GM12873 (cell line): ENCODE data around the gene ZRANB1.

Experiments used
- TF ChIP-seq, protein P1 (sequence below): IDR thresholded peaks from 2 replicates; pipeline ENCODE4 v1.5.1; 2012; ENCODE audit warnings: low read depth, mild to moderate bottlenecking, moderate library complexity, low read length, control low read depth; ENCODE audit not compliant: insufficient read depth; ENCODE audit errors: missing control alignments

Gene ZRANB1

GRCh38 chr10:125003901-125004467 lies 62.1 kb downstream of the ZRANB1 start:
- TF ChIP-seq, protein P1, sequence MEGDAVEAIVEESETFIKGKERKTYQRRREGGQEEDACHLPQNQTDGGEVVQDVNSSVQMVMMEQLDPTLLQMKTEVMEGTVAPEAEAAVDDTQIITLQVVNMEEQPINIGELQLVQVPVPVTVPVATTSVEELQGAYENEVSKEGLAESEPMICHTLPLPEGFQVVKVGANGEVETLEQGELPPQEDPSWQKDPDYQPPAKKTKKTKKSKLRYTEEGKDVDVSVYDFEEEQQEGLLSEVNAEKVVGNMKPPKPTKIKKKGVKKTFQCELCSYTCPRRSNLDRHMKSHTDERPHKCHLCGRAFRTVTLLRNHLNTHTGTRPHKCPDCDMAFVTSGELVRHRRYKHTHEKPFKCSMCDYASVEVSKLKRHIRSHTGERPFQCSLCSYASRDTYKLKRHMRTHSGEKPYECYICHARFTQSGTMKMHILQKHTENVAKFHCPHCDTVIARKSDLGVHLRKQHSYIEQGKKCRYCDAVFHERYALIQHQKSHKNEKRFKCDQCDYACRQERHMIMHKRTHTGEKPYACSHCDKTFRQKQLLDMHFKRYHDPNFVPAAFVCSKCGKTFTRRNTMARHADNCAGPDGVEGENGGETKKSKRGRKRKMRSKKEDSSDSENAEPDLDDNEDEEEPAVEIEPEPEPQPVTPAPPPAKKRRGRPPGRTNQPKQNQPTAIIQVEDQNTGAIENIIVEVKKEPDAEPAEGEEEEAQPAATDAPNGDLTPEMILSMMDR, result no peak

- TF ChIP-seq, protein P1, result no peak
Observed at GRCh38 chr10:125004571-125005311, 62.8 kb downstream of the ZRANB1 start.

DNA sequence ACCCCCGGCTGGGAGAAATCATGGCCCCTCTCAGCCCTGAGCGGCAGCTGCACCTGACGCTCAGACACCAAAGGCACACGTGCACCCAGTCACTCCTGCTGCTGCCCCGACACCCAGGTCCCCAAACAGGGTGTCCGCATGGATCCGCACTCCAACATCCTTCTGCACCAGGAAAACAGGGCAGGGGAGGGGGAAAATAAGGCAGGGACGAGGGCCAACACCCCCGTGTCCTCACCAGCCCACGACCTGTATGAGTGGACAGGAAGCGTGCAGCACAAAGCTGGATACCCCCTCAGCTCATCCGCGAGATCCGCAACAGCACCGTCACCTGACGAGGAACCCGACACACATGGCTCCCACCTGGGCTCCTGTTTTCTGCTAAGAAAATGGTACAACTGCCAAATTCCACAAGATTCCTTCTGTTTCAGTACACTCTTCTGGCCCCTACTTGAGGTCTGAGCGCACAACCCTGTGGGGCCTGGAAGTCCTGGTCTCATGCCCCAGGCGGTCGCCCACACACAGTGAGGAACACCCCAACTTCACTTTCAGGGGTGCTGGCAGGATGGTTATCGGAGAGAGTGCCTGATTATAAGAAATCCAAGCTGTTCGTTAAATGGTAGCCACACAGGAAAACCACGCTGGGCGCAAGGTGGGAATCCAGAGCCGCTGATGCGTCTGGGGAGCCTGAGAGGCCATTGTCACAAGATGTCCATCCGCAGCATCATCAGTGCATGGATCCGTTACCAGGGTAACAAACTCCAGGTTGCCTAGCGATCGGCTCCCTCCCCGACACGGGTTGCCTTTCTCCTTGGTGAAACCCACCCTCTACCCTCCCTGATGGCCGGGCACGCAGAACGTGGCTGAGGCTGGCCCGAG lies 63.6 kb downstream of the ZRANB1 start:
- TF ChIP-seq, protein P1, result no peak

DNA sequence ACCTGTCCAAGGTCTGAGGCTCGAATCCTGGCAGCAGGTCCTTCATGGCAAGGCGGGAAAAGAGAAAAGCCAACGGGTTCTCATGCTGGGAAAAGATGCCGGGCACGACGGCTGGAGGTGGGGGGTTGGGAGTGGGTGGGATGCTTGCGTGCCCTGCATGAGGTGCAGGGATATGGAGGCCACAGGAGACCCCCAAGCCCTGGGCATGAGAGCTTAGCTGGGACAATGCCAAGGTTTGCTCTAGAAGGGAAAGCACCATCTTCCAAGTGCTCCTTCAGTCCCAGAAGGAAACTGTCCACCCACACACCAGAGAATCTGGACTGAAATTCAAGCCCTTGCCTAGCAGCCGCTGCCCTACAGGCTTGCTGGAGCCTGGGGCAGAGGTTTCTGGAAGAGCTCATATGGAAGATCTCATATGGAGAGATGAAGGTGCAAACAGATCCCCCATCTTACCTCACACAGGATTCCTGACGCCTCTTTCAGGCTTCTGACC lies 64.3 kb downstream of the ZRANB1 start:
- TF ChIP-seq, protein P1, result no peak

DNA sequence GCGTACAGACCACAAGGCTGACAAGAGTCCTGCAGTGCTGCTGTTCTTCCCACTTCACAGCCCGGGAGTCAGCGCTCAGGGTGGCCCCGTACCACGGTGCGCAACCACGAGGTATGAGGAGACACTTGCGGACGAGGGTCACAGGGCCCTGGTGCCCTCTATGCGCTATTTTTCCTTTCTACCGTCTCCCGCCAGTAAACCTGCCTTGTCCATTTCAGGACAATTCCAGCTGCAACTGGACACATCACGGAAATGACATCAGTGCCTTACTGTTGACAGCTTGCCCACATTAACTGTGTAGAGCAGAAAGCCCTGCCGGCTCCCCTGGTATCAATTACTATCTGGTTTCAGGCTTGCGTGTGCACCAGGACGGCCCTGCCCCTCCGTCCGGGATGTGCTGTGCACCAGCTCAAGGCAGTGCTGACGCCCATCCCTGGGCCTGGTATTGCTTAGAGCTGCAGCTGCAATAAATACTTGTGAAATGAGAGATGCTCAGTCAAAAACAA lies 65.1 kb downstream of the ZRANB1 start:
- TF ChIP-seq, protein P1, result no peak

DNA sequence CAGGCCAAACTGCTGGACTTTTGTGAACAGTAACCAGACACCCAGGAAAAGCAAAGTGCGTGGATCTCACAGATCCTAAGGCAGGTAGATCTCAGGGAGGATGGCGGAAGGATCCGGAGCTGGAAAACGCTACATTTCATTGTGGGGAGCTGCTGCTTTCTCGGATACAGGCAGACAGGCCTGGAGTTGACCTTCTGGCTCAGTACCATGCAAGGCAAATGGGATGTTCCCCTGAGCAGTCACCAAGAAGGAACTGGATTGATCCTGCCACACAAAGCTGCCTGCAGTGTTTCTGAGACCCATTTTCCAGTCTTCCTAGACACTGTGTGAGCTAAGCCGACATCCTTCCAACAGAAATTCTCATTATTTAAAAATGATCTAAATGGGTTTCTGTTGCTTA lies 65.5 kb downstream of the ZRANB1 start:
- TF ChIP-seq, protein P1, result no peak
